Measurements from ENCODE around the gene FMNL2.

FMNL2 gene

DNA sequence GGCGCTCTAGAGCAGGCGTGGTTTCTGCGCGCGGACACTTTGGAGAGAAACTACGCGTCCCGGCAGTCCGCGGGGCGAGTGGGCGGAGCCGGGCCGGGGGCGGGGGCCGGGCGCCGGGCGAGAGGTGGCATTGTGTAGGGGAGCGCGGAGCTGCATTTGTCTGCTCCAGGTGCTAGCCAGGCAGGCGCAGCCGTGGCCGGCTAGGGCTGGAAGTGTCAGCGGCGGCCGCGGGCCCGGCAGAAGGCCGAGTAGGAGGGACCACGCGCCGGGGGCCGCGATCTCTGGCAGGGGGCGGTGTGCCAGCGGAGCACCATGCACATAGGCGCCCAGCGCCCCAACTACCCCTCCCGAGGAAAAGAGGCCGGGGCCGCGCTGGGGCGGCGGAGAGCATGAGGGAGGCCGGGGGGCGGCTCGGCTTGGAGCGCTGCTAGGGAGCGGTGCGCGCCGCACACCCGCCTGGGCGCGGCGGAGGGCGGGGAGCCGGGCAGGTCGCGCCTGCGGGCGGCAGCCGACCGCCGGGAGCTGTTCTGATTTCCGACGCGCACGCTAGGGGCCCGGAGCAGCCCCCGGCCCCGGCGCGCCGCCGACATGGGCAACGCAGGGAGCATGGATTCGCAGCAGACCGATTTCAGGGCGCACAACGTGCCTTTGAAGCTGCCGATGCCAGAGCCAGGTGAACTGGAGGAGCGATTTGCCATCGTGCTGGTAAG is at the start of gene FMNL2:
Gene FMNL2 (plus strand): TSS at position 159 of the 710 bp plus-strand sequence.
- DNase-seq (ENCODE audit: low read depth): peak; percentile 57

DNA sequence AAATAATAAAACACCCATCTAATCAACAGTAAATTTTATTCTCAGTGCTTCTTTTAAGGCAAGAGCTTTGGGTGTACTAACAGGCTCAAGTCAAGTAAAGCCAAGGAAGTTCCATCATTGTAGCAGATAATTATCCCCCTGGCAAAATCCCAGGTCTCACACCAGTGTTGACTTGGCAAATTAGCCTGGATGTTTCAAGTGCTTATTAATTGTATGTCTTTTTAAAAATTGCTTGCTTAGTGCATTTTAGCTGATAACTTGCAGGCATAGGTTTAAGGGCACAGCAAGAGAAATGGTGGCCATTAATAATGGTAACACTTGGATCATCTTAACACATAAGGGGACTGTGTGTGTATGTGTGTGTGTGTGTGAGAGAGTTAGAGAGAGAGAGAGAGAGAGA is 42.0 kb upstream of the FMNL2 start:
- DNase-seq (ENCODE audit: low read depth): no peak

DNA sequence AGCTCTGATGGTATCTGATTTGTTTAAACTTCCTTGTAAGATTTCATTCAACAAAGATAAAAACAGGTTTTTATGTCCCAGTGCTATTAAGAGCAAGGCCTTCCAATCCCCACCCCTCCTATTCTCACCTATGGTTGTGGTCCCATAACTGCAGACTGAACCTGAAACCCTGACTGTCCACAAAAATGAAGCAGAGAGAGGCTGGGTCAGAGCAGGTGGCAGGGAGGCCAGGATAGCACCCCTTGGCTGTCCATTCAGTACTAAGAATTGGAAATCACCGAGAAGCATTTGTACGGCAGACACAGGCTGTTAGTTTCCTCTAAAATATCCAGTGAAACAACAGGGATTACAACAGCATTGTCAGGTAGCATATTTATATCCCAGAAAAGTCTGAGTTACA is 37.3 kb upstream of the FMNL2 start:
- DNase-seq (ENCODE audit: low read depth): no peak

DNA sequence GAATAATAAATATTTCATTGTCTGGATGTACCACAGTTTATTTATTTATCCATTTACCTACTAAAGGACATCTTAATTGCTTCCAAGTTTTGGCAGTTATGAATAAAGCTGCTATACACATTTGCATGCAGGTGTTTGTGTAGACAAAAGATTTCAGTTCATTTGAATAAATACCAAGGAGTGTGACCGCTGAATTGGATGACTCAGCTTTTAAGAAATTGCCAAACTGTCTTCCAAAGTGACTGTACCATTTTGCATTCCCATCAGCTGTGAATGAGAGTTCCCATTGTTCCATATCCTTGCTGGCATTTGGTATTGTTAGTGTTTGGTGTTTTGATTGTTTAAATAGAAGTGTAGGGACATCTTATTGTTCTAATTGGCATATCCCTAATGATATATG is 36.2 kb upstream of the FMNL2 start:
- DNase-seq (ENCODE audit: low read depth): peak; percentile 12

DNA sequence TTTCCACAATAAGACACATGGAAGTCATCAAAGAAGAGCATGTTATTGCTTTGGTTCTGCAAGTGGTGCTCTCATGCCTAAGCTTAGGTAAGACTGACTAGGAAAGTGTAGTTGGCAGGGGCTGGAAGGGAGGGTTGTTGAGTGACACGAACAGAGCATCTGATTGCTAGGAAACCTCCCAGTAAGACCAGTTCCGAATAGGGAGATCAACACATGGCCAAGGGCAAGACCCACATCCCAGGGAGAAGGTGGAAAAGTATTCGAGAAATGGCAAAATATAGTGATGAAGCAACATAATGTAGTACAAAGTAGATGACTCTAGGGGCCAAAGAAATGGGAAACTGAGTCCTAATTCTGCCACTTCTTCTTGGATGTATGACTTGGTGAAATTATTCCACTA is 33.8 kb upstream of the FMNL2 start:
- DNase-seq (ENCODE audit: low read depth): no peak

DNA sequence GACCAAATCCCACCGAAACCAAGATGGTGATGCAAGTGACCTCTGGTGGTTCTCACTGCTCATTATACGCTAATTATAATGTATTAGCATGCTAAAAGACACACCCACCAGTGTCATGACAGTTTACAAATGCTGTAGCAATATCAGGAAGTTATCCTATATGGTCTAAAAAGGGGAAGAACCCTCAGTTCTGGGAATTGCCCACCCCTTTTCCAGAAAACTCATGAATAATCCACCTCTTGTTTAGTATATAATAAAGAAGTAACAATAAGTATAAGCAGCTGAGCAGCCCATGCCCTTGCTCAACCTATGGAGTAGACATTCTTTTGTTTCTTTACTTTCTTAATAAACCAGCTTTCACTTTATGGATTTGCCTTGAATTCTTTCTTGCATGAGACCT is 31.0 kb upstream of the FMNL2 start:
- DNase-seq (ENCODE audit: low read depth): no peak

DNA sequence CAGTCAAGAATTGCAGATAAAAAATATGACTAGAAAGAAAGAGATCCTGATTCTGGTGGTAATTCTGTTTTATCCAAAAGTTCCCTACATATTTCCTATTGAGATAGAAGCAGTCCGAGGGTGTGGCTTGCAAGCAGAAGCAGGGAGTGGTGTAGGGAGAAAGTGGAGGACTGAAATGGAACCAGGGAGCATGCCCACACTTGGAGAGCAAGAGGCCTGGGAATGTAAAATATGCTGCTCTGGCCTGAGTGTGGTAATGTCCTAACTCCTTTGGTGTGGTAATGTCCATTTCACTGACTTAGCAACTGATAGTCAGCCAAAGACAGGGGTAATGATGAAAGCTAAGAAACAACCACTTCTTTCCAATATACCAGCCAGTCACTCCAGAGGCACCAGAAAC is 30.1 kb upstream of the FMNL2 start:
- DNase-seq (ENCODE audit: low read depth): peak; percentile 72

DNA sequence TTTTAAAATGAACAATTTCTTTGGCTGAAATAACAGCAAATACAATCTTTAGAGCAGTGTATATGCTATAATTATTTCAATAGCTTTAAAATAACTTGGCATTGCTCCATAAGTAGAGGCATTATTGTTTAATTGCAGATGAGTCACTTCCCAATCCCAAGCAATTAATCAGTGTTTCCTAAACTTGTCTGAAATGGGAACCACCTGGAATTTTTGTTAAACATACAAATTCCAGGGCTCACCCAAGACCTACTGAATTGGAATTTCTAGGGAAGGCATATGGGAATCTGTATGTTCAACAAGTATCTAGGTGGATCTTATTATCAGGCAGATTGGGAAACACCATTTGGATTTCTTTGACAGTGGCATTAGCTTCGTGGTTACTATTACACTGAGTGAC is 27.1 kb upstream of the FMNL2 start:
- no peak for DNase-seq (ENCODE audit: low read depth)

DNA sequence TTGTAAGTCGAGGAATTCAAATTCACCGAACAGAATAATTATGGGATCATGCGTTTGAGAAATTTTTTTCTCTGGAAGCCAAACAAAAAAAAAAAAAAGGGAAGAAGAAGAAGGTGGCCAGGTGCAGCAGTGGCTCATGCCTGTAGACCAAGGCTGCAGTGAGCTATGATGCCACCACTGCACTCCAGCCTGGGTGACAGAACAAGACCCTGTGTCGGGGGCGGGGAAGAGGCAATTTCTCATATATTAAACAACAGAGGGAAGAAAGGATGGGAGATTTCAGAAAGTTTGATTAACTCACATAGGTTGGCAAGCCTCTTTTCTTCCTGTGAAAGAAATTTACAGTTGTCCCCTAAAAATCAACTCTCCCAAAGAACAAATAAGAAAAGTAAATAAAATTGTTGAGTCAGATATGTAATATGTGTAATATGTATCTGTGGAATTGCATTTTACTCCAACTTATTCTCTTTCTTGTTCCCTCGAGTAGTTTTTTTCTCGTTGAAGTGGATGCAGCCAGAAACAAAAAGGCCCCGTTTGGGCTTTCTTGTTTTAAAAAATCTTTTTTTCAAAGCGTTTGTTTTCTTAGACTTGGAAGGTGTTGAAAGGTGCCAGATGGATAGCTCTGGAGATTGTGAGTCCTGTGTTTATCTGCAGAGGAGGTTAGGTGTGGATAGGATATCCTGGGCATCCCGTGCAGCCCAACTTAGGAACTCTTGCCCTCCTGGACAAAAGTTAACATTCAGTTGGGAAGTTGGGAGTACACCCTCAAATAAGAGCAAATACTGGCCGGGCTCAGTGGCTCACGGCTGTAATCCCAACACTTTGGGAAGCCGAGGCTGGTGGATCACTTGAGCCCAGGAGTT is 25.4 kb upstream of the FMNL2 start:
- DNase-seq (ENCODE audit: low read depth): no peak

DNA sequence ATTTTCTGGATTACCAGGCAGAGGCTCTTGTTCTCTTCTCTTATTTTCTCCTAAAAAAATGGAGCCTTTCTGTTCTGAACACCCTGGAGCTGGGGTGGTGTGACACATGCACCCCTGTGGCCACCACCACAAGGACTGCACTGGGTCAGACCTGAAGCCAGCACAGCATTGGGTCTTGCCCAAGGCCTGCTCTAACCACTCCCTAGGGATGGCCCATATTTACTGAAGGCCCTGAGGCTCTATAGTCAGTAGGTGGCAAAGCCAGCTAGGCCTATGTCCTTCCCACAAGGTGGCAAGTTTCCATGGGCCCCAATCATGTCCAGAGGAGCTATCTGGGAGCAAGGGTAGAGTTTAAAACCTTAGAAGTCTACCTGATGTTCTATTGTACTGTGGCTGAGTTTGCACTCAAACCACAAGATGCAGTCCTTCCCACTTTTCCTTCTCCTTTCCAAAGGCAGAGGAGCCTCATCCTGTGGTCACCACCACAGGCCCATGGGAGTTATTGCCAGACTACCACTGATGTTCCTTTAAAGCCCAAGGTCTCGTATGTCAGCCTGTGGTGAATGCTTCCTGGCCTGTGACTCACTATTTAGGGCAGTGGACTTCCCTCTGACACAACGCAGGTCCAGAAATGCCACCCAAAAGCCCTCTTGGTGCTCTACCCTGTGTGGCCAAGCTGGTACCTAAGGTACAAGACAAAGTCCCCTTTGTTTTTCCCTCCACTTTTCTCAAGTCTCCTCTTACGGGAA is 15.0 kb upstream of the FMNL2 start:
- peak; percentile 32 for DNase-seq (ENCODE audit: low read depth)

DNA sequence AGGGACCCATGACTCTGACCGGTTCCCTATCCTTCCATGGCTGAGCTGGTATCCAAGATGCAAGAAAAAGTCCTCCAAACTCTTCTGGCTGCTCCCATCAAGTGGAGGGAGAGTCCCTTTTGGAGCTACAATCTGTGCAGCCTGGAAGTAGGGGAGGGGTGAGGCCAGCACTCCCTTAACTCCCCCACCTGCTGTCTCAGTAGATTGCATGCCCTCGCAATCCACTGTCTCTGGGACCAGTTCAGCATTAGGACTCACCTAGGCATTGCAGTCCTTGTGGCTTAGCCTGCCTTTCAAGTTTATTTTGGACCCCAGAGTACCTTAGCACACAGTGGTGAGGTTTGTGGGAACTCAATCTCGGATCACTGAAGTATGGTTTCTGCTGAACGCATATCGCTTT is 14.2 kb upstream of the FMNL2 start:
- no peak for DNase-seq (ENCODE audit: low read depth)

DNA sequence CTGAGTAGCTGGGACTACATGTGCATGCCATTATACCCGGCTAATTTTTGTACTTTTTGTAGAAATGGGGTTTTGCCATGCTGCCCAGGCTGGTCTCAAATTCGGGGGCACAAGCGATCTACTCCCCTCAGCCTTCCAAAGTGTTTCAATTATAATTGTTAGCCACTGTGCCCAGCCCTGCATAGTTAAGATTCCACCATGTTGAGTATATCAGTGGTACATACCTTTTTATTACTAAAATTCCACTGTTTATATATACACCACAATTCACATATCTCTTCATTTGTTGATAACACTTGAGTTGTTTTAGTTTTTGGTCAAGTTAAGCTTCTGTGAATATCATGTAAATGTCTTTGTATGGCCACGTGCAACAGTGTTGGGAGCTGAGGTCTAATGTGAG is 12.8 kb upstream of the FMNL2 start:
- peak; percentile 15 for DNase-seq (ENCODE audit: low read depth)

DNA sequence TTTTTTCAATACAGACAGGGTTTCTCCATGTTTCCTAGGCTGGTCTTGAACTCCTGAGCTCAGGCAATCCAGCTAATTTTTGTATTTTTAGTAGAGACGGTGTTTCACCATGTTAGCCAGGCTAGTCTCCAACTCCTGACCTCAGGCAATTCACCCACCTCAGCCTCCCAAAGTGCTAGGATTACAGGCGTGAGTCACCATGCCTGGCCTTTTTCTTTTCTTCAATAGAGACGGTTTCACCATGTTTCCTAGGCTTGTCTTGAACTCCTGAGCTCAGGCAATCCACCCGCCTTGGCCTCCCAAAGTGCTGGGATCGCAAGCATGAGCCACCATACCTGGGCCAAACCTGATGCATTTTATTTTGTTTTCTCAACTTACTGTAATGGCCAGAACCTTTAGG is 9.8 kb upstream of the FMNL2 start:
- peak; percentile 17 for DNase-seq (ENCODE audit: low read depth)

DNA sequence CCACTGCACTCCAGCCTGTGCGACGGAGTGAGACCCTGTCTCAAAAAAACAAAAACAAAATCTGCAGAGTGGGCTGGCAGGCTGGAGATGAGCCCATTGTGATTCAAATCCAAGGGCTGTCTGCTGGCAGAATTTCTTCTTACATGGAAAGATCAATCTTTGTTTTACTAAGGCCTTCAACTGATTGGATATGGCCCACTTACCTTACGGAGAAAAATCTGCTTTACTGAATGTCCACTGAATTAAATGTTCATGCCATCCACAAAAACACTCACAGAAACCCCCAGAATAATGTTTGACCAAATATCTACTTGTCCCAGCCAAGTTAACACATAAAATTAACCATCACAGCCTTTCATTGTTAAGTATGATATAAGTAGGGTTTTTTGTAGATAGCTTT is 8.3 kb upstream of the FMNL2 start:
- no peak for DNase-seq (ENCODE audit: low read depth)

DNA sequence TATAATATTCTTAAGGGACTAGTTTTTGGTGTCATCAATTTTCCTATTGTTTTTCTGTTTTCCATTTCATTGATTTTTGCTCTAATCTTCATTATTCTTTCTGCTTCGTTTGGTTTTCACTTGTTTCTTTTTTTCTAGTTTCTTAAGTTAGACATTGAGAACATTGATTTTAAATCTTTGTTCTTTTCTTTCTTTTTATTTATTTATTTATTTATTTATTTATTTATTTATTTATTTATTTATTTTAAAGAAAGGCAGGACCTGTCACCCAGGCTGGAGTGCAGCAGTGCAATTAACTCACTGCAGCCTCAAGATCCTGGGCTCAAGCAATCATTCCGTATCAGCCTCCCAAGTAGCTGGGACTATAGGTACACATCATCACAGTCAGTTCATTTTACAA is 7.0 kb upstream of the FMNL2 start:
- DNase-seq (ENCODE audit: low read depth): no peak

DNA sequence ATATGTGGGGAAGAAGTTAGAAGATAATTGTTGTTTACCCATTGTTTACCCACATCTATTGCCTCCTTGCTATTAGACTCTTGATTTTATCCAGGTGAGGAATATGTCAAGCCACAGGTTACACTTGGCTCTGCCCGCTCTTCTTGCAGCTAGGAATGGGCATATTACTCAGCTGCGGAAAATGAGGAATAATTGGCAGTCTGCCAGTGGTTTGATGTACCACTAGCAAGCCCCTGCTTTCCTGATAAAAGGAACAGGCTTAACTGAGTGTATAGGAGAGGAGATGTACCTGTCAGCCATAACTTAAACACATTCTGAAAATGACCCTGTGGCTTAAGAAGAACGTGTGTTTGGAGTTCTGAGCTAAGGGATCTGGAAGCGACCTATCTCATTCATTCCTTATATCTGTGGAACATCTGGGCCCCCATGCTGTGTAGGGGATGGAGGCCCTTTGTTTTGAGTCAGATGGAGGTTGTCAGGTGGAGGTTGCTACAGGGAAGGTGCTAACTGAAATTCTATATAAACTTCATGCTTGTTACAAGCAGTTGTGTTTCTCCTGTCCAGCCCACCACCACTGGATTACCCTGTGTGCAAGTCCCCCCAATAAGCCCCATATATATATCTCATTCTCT is 4.6 kb upstream of the FMNL2 start:
- peak; percentile 12 for DNase-seq (ENCODE audit: low read depth)

DNA sequence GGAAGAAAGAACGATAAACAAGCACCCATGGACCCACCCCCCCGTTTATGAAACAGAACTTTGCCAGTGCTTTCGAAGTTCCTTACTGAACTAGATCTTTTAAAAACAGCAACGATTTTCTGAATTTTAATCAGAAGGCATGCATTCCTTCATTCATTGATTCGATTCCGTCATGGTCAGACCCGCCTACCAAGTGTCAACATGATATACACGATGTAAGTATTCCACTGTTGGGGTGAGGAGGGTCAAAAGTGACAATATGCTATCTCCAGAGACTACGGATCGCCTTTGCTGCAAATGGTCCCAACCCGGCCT is 316 bp upstream of the FMNL2 start:
- DNase-seq (ENCODE audit: low read depth): no peak

DNA sequence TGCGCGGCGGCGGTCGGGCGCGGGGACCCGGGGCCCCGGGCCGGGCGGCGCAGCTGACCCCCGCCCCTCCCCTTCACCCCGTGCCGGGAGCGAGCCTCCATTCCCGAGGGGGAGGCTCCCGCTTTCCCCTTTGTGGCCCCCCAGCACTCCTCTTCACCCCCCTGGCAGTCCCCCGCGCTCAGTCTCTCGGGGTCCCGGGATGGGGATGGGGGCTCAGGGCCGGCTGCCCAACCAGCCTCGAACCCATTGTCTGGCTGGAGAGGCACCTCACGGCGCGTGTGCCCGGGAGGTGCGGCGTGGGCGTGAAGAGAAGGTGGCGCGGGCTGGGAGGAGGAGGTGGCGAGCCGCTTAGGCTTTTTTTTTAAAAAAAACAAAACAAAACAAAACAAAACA is 748 bp downstream of the FMNL2 start:
- DNase-seq (ENCODE audit: low read depth): no peak

DNA sequence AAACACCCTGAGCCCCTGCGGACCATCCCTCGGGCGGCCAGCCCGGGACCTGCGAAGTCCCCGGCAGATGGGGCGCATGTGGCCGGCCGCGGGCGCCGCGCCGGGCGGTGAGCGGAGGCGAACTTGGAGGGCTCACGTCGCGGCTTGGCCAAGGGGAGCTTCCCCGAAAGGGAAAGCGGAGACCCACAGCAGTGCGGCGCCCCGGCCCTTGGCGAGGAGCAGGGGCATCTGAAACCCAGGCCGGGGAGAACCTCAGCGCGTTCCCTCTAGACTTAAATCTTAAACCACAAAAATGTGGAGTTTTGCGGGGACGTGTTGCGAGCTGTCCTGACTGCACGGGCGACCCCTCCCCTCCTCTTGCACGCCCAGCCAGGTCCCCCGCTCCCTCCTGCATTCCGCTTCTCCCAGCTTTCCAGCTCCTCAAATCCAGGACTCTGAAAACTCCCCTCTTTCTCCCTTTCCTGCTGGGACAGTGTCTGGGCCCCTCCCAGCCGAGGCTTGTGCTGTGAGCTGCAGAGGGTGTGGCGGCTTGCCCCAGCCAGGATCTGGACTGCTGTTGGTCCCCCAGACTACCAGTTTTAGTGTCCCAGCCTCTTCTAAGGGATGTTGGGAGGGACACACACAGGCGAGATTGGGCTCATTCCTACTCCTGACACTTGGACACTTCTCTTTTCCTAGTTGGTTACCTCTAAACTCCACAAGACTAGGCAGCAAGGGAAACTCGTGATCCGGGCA is 1.3 kb downstream of the FMNL2 start:
- peak; percentile 21 for DNase-seq (ENCODE audit: low read depth)

DNA sequence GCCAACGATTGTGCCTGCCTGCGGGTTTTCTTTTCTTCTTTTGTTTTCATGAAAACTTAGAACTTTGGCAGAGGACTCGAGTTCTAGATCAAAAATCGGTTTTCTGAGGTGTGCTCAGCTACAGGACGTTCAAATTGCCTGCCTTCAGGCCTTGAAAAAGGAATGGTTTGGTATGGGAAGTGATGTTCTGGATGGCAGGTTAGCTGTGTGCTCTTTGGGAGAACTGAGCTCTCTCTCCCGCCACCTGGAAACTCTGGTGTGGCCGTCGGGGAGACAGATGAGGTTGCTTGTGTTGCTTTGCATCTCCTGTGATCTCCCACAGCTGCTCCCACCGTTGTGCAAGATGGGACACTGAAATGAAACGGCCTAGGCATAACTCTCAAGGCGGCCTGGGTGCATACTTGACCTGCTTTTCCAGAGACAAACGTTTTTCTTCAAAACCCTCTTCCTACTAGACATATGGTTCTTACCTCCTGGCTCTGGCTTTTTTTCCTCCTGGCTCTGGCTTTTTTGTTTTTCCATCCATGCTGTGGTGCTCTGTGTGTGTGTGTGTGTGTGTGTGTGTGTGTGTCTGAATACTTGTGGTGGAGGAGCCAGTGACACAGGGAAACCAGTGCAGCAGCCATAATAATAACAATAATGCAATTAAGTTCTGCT is 2.0 kb downstream of the FMNL2 start:
- peak; percentile 45 for DNase-seq (ENCODE audit: low read depth)

DNA sequence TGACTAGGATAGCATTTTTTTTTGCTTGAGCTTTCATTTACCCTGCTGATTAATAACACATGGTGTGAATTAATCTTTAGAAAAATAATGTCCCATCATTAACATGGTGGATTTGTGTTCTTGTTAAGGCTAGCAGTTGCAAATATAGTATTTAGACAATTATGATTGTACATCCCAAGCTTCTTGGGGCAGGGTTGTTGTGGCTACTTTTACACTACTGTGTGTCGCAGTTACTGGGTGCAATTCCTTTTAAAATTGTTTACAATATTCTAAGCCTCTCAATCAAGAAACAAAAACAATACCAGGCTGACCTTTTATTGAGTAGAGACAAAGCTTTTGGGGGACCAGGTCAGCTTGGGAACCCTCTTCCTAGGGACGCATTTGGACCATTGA is 2.5 kb downstream of the FMNL2 start:
- no peak for DNase-seq (ENCODE audit: low read depth)

Data from amniotic epithelial cell (primary cell).